Cardiac septum (tissue), 1 donor: ENCODE results near the gene TMEM43. TPM values are rescaled to one million over a fixed set of nuclear protein-coding genes. Genes with fewer than 3 reads are reported as not detected.

Source experiments
- DNase-seq: peaks from one replicate; pipeline ENCODE4 v3.0.0-alpha.2; 2020; ENCODE audit warnings: low spot score
- intact Hi-C: fragments of 100-400 bp; cut with DNase I; formaldehyde crosslinking; loops from one replicate; pipeline ENCODE4 v1.14.0; 2022
- total RNA-seq: library from RNA; stranded (reverse); fragmentation: NEBNext Ultra II Directional; extraction: Animal tissue kit (Norgen Biotek cat#: 25700); gene quantifications from one replicate; pipeline ENCODE4 v1.2.1, GENCODE V29; 2021
- donor health status: DM: no; HTN: no; CAD: no.

Gene TMEM43
- total RNA-seq, 1 donor from 2014 or later, result 62.0 TPM

DNA sequence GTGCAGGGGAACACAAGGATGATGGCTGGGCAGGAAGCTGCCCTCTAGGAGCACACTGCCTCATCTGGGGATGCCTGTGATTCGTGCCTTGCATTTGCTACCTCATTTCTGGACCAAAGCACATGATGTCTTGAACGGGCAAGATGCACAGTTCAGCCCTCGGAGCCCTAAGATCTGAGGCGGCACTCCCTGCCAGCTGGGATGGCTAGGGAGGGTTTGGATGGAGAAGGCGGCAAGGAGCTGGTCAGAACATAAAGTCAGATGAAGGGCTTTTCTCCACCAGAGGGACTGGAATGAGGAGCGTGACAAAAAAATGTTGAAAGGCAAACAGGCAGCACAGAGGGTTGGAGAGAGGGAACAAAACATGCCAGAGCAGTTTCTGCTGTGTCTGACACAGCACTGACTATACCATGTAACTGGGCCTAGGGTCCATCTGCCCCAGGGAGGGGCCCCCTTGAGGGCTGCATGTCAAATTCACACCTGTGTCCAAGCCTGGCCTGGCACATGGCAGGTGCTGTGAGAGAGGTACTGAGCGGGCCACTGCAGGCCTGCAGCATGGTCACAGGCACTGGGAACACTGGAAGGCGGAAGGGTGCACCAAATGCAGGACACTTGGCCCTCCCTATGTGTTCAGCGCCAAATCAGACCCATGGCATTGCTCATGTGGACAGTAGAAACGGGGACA is 21.7 kb downstream of the TMEM43 start:
- intact Hi-C loops, result no loop called here
- peak; percentile 69 for DNase-seq

DNA sequence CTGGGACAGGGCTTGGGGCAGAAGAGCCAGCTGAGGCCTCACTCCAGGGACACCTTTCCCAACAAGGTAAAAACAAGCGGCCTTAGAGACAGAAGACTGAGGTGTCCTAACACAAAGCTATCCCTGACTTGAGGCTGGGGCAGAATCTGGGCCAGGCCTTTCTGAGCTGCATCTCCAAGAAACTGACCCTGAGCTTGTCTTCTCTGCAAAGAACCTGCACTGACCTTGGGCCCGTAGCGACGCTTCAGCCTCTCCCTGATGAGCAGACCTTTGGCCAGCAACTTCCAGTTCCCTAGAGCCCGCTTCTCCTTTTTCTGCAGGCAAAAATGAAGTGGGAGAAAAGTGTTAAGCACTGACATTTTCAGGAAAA is 22.2 kb downstream of the TMEM43 start:
- intact Hi-C loops, result no loop called here

DNA sequence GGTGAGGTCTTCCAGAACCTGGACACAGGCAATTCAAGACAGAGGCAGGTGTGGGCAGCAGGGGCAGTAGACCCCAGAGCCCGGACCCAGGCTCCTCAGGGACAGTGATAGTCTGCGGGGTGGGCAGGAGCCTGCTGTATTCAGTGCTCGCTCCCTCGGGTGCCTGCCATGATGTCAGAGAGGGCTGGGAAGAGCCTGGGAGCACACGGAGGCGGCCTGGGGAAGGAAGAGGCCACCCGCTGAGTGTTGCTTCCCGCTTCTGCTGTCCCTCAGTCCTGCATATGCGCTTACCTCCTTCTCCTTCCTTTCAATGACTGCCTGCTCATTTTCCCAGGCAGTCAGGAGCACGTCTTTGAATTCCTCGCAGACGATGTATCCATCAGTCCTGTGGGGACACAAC is 22.8 kb downstream of the TMEM43 start:
- peak; percentile 54 for DNase-seq
- intact Hi-C loops, result no loop called here

More for the DNA sequence above, 22.2 kb downstream of the TMEM43 start:
- peak; percentile 58 for DNase-seq

DNA sequence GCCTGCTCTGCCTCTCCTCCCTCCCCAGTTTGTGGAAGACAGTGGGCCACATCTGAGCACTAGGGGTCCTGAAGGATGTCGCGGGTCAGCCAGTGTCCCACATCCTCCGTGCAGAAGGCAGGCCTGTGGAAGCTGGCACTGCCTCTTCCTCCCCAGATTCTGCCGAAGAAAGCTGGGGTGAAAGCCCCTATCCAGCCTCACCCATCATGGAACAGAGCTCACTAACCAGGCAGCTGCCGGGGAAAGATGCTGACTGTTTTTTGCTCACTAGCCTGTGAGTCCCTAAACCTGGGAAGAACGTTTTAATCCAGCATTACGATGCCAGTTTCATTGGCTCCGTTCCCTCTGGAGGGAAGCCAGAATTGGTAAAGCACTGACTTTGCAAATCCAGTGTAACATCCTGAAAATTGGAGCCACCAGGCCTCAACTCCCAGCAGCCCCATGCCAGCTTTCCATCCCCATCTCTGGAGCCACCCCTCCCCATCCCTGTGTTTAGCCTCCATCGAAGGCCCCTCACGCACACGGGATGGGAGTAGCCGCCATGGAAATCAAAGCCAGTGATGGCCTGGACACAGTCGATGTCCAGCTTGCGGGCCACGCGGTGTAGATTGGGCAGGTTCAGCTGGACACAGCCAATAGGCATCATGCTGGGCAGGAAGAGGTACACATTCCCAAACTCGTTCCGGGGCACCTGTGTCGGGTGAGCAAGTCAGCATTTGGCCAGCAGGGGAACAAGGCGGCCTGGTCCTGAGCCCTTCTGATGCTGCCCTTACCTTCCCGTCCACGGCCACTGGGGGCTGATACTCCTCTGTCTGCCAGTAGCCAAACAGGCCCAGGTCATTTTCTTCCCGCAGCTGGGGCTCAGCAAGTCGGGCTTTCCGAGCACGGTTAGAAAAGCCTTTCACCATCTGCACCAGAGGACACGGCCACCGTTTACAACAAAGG is 23.5 kb downstream of the TMEM43 start:
- peak; percentile 68 for DNase-seq
- intact Hi-C loops, result no loop called here

DNA sequence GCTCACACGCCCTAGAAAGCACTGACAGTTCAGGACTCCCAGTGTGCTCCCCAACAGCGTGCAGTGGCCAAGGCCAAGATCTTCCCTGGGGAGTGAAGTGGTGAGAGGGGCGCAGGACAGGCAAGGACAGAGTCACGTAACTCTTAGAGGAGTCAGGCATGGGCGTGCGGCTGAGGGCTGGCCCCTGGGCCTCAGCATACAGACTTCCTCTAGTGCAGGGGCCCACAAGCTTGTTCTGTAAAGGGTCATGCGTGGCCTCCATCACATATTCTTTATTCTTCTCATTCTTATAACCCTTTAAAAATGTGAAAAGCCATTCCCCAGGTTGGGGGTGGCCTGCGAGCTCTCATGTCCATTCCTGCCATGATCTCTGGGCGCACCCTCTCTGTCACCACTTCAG is 25.2 kb downstream of the TMEM43 start:
- intact Hi-C loops, result no loop called here
- DNase-seq, result peak; percentile 70

DNA sequence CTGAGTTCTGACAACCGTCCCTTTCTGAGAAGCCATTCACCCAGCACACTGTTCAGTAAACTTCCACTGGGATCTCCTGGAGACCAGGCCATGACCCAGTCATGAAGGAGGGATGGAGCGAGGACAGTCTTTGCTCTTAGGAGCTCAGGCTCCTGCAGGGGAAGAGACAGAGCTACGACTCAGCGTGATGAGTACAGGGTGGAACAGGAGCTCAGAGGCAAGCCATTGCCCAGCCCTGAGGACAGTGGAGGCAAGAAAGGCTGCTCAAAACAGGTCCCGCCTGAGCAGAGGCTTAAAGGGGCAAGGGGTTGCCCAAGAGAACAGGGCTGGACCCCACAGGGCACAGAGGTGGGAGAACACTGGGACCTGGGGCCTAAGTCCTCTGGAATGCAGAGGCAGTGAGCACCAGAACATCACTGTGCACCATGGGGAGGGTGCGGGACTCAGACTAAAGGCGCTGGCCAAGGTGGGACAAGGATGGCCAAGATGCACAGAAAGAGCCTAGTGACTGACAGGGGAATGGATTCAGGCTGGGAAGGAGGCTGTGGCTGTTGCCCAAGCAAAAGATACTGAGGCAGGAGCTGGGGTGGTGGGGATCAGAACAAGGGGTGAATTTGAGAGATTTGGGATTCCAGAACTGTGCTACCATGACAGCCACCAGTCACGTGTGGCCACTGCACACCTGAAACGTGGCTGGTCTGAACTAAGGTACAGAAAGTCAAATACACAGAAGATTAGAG is 25.8 kb downstream of the TMEM43 start:
- intact Hi-C loops, result no loop called here
- peak; percentile 66 for DNase-seq

DNA sequence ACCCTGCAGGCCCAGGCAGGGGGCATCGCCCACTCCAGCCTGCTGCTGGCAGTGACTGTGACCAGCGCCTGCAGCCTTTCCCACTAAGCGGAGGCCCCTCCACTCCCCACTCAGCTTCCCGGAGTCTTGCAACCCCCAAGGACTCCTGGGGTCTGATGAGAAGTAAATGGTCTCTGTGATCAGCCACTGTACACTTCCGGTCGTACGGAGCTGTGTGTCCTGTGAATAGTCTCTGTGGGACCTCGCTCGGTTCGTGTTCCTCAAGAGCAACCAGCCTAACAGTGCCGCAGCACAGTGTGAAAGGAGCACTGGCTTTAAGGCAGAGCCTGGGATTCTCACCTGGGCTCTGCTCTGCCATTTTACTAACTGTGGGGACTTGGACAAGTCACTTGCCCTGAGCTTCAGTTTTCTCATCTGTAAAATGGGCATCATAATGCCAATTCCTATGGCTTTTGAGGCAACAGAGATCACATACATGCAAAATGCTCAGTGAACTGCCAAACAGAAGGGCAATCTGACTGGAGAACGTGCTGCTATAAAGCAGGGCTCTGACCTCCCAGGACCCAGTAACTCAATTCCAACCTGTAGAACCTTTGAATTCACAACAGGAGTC is 26.7 kb downstream of the TMEM43 start:
- peak; percentile 43 for DNase-seq

DNA sequence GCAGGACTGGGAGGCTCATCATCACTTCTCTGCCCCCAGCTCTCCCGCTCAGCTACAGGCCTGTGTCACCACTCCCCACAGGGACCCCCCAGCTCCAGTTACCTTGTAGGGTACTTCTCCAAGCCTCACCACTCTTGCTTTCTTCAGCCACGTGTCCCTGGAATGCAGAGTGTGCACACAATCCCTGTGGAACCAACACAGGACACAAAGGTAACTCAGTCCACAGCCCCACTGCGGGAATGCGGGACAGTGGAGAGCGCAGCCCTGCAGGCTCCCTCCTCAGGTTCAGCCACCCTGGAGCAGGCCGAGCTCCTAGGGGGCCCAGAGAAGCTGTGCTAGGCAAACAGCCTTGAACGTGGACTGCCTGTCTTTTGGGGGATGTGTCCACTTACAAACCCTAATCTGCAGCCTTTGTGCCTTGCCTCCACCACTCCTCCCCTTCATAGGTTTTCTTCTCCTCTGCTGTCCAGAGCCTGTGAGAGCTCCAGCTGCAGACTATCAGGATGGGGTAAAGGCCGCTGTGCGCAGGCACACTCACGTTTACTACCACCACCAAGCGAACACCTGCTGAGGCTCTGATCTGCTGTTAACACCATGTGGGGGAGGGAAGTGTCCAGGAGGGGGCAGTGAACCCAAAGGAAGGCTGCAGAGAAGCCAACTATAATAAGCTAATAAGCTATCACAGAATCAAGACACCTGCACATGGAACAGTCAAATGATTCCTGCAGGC is 27.5 kb downstream of the TMEM43 start:
- intact Hi-C loops, result no loop called here
- peak; percentile 22 for DNase-seq

More for the DNA sequence above, 26.7 kb downstream of the TMEM43 start:
- intact Hi-C loops, result no loop called here

DNA sequence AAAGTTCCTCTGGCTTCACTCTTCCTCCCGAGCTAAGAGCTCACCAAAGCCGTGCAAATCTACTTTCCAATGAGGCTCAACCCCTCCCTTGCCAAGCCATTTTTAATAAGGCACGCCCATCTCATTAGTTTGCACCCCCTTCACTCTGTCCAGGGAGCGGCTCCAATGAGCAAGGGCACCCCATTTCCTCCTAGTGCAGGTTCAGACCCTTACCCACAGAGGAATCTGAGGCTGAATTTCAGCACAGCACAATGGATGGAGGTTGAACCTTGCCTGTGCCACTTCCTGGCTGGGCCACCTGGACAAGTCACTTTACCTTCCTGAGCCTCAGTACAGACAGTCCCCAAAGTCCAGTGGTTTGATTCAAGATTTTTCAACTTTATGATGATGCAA is 28.1 kb downstream of the TMEM43 start:
- DNase-seq, result peak; percentile 54
- intact Hi-C loops, result no loop called here

DNA sequence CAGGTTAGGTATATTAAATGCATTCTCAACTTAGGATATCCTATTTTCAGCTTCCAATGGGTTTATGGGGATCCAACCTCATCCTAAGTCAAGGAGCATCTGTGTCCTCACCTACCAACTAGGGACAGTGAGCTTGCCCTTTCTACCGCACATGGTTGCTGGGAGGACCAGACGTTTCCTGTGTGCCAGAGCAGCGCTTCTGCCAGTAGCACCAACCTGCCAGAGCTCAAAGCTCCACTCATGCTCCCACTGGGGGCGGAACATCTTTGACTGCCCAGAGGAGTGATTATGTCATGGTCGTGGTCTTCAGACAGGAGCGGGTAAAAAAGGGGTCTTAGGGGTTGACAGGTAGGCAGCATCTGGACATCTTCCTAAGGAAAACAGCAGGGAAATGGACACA is 28.8 kb downstream of the TMEM43 start:
- intact Hi-C loops, result no loop called here
- DNase-seq, result peak; percentile 41

DNA sequence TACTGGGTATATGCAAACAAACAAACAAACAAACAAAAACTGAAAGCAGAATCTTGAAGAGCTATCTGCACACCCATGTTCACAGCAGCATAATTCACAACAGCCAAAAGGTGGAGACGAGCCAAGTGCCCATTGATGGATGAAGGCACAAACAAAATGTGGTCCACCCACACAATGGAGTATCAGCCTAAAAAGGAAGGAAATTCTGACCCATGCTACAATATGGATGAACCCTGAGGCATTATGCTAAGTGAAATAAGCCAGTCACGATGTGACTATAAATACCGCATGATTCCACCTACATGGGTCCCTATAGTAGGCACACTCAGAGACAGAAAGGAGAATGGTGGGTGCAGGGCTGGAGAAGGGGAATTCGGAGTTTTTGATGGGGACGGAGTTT is 29.4 kb downstream of the TMEM43 start:
- DNase-seq, result no peak

DNA sequence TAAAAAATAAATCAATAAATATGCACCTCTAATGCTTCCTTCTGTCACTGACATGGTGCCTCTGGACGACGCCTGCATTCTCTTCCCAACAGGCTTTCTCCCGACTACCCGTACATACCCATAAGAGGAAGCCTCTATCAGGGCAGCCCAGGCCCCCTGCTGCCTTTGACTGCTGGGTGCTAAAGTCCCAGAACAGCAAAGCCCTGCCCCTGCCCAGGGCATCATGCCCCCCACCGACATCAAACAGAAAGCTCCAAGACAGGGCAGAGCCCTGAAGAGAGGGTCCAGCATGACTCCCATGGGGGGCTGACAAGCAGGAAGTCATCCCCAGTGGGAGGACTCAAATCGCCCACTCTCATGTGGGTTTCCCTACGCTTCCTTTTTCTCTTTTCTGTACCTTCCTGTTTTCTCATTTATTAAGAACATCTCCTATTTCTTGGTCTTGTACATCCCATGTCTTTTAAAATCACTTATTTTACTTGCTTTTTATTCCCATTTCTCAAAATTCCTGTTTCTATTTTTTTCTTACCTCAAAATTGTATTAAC is 30.1 kb downstream of the TMEM43 start:
- intact Hi-C loops, result no loop called here
- DNase-seq, result peak; percentile 46

More for the DNA sequence above, 29.4 kb downstream of the TMEM43 start:
- intact Hi-C loops, result no loop called here

DNA sequence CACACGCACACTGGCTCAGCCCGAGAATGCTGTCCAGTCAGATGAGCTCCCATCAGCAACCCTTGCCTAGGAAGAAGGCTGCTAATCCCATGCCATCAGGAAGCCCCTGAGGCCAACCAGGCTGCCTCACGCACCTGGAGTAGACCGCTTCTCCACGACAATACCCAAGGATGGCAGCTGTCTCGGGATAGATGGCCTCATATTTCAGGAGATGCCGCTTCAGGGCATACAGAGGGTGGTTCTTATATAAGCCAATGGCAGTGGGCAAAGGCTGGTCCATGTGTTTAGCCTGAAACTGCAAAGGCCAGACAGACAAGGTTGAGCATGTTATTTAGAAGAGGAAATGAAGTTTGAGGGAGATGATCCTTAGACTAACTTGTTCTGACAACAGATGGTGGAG is 31.3 kb downstream of the TMEM43 start:
- intact Hi-C loops, result no loop called here
- DNase-seq, result peak; percentile 15

DNA sequence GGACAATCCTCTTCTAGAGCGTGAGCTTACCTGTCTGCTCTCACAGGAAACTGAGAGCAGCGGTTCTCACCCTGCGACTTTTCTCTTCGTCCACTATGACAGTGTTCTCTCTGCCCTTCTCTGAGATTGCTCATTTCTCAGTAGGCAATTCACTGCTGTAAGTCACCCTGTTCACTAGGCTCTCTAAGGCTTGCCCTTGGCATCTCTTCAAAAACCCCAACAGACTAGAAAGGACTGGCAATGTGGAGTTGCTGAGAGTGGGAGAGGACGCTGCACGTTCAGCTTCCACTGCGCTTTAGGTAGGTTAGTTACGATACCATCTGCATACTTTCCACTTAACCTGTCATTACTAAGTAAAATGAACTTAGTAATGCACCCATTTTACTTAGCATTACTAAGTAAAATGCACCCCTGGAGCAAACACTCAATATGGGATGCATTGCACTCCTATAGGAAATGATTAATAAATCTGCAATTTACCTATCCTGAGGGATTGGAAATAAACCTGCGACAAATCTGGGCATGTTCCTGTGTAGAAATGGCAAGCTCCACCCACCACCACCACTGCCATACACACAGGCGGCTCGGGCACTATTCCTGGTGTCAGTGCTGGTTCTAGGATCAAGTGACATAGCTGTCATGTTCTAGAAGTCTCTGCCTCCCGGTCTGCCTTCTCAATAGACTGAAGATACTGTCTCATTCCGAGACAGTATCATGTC is 32.1 kb downstream of the TMEM43 start:
- intact Hi-C loops, result no loop called here
- DNase-seq, result no peak

DNA sequence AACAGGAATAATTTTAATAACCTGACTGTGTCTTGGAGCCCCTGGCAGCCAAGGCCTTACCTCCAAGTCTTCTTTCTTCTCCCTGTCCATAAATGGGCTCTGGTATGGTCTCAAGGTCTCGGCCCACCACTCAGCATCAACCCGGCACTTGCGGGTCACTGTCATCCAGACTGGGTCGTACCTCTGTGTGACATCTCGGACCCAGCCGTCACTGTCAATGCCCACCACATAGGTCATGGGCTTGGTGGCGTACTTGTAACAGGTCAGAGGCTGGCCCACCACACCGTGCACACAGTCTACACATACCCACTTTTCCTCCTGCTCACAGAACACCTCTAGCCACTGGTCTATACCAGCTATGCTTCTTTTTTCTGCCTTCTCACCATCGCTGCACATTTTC is 33.1 kb downstream of the TMEM43 start:
- DNase-seq, result no peak

DNA sequence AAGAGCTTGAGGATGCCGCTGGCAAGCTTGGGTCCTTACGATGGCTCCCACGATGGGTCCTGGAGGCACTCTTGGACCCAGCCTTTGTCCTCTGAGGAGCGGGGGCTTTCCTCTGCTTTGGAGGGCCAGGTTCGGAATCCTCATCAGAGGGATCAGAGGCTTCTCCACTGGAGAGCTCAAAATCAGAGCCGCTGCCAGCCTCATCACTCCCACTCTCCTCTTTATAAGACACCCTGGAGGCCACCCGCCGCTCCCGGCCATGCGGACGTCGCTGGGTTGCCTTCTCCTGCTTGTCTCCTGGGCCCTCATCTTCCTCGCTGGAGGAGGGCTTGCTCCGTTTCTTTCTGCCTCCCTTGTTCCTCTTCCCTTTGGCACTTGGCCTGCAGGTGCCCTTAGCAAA is 33.5 kb downstream of the TMEM43 start:
- no peak for DNase-seq
- intact Hi-C loops, result no loop called here

More for the DNA sequence above, 33.1 kb downstream of the TMEM43 start:
- intact Hi-C loops, result no loop called here

DNA sequence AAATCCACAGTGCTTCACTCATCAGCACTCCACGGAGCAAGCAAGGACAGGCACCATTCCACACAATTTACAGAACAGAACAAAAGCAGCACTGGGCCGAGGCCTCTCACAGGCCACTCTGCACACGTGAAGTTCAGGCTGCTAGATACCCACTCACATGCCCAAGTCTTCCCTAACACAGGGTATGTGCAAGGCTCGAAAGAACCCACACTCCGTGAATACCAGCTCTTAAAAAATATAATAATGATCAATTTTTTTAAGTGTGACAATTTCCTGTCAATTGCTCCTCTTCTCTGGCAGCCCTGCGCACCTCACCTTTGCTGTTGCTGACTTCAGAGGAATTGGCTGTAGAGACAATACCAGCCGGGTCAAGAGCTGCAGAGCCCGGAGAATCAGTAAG is 34.6 kb downstream of the TMEM43 start:
- intact Hi-C loops, result no loop called here

DNA sequence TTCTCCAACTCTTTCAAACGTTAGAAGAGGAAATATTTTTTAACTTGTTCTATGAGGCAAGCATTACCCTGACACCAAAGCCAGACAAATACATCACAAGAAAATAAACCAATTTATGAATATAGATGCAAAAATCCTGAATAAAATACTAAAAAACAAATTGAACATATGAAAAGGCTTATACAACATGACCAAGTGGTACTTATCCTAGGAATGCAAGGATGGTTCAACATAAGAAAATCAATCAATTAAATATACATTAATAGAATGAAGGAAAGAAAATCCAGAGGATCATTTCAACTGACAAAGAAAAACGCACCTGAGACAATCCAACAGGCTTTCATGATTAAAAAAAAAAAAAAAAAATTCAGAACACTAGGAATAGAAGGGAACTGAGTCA is 36.4 kb downstream of the TMEM43 start:
- no peak for DNase-seq
- intact Hi-C loops, result no loop called here

More for the DNA sequence above, 34.6 kb downstream of the TMEM43 start:
- DNase-seq, result no peak
